ENCODE measurements around the gene KNL1. TPM values are rescaled to one million over a fixed set of nuclear protein-coding genes. Genes with fewer than 3 reads are reported as not detected.
"Not testable (repeated sequence)": the region's sequence is repeated elsewhere in the genome, so short reads cannot be mapped to it uniquely, and the experiment has no call there.

KNL1 gene
- total and polyA plus RNA-seq, 12 donors, result 0.10 to 2.6 (median 0.63) TPM

- Histone ChIP-seq H3K27me3 (no peaks in the 10 kb centered on the region), H3K36me3 (peaks cover 0 to 20% (median 7%) of the 10 kb centered on the region in 9 donors), H3K4me3 (no peak overlapping the region), H3K9me3 (no peaks in the 10 kb centered on the region), H3K4me1 (no peaks in the 10 kb centered on the region), H3K27ac (no peak overlapping the region)
- WGBS, 2 donors, result 79 to 89% methylated on average over 4 of the region's 4 CpGs
- no peak for TF ChIP-seq CTCF (IDR thresholded peaks at IDR 0.05)
- ATAC-seq (no peak), DNase-seq (no peak)
- intact Hi-C loops (cut with DNase I), result loop anchor here in 1 of 10 donors (10.0 kb wide), 1 partner anchor 54 kb away; no protein-coding TSS in a partner anchor
Measured at GRCh38 chr15:40578892-40579291, 15.2 kb upstream of the KNL1 start.

DNA sequence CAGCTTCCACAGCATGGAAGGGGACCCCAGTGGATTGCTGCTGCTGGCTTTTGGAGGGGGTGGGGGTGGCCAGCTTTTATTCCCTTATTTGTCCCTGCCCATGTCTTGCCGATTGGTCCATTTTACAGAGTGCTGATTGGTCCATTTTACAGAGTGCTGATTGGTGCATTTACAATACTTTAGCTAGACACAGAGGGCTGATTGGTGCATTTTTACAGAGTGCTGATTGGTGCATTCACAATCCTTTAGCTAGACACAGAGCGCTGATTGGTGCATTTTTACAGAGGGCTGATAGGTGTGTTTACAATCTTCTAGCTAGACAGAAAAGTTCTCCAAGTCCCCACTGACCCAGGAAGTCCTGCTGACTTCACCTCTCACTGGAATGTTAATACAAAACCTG, 12.3 kb upstream of the KNL1 start:
- intact Hi-C loops (cut with DNase I); H3K36me3 ChIP-seq; H3K4me3 ChIP-seq; DNase-seq; ATAC-seq; H3K4me1 ChIP-seq; H3K27me3 ChIP-seq; H3K9me3 ChIP-seq; H3K27ac ChIP-seq: not testable (repeated sequence)
- 69 to 93% methylated on average over 2 of the region's 2 CpGs for WGBS, 2 donors

GRCh38 chr15:40582726-40583246, 11.3 kb upstream of the KNL1 start:
- Histone ChIP-seq H3K27ac (no peak overlapping the region), H3K4me3 (peak overlapping the region in 7 of 10 donors; percentile 7 to 44 (median 41)), H3K27me3 (no peaks in the 10 kb centered on the region), H3K9me3 (no peaks in the 10 kb centered on the region), H3K4me1 (no peaks in the 10 kb centered on the region), H3K36me3 (no peaks in the 10 kb centered on the region)
- DNase-seq, result no peak
- peak in 3 of 8 donors; percentile 42 to 83 (median 48) for ATAC-seq
- TF ChIP-seq CTCF (IDR thresholded peaks at IDR 0.05), result no peak
- 63 to 75% methylated on average over 8 of the region's 8 CpGs for WGBS, 2 donors
- intact Hi-C loops (cut with DNase I), result no loop called here

- no peak for TF ChIP-seq CTCF (IDR thresholded peaks at IDR 0.05)
- ATAC-seq, result no peak
- Histone ChIP-seq H3K27me3 (no peaks in the 10 kb centered on the region), H3K4me3 (no peak overlapping the region), H3K4me1 (no peaks in the 10 kb centered on the region), H3K36me3 (no peaks in the 10 kb centered on the region), H3K9me3 (no peaks in the 10 kb centered on the region), H3K27ac (no peak overlapping the region)
- intact Hi-C loops (cut with DNase I), result no loop called here
- 40 to 59% methylated on average over 2 of the region's 2 CpGs for WGBS, 2 donors
- no peak for DNase-seq
Measured at GRCh38 chr15:40584191-40584590, 9.9 kb upstream of the KNL1 start.

- Histone ChIP-seq H3K27me3 (no peaks in the 10 kb centered on the region), H3K9me3 (no peaks in the 10 kb centered on the region), H3K4me1 (peaks cover 0 to 29% (median 12%) of the 10 kb centered on the region in 9 donors), H3K4me3 (peak overlapping the region in 6 of 10 donors; percentile 23 to 61 (median 54)), H3K27ac (no peak overlapping the region), H3K36me3 (no peaks in the 10 kb centered on the region)
- DNase-seq (no peak), ATAC-seq (no peak)
- 25 to 33% methylated on average over 12 of the region's 12 CpGs for WGBS, 2 donors
- intact Hi-C loops (cut with DNase I), result loop anchor here in 6 of 10 donors (5.0 to 10.0 kb wide), 3 partner anchors 76 to 304 kb away; partner anchors contain the start of gene VPS18 (in 5 of the 6)
- no peak for TF ChIP-seq CTCF (IDR thresholded peaks at IDR 0.05)
Measured at GRCh38 chr15:40590667-40591050, 3.4 kb upstream of the KNL1 start.
